SK-N-SH treated with all-trans-retinoic acid at 6 μM for 48 hours (cell line): ENCODE results near the gene CALU.

Source experiments
- ATAC-seq: fragments of 200-7000 bp; cut with Tn5 transposase; 3 replicates; pipeline ENCODE4 v1.9.1; 2020; ENCODE audit warnings: mild to moderate bottlenecking, moderate library complexity
- ARNTL ChIP-seq: fragments of 450-650 bp; formaldehyde crosslinking; IDR thresholded peaks from 2 replicates; pipeline ENCODE4 v1.5.0; 2020; ENCODE audit warnings: low read depth, mild to moderate bottlenecking, moderate library complexity, borderline replicate concordance
- BACH2 ChIP-seq: fragments of 250-450 bp; sonication (Bioruptor Pico); IDR thresholded peaks from 2 replicates; pipeline ENCODE4 v1.9.0; 2021; ENCODE audit warnings: mild to moderate bottlenecking, borderline replicate concordance
- CSDC2 ChIP-seq: fragments of 250-450 bp; sonication (Bioruptor Pico); IDR thresholded peaks from 2 replicates; pipeline ENCODE4 v1.5.0; 2020; ENCODE audit warnings: mild to moderate bottlenecking, moderate library complexity
- CSRNP3 ChIP-seq: fragments of 250-450 bp; sonication (Bioruptor Pico); IDR thresholded peaks from 2 replicates; pipeline ENCODE4 v1.5.1; 2021; ENCODE audit warnings: mild to moderate bottlenecking, moderate library complexity
- ESRRG ChIP-seq: fragments of 250-450 bp; sonication (Bioruptor Pico); IDR thresholded peaks from 2 replicates; pipeline ENCODE4 v1.6.1; 2021; ENCODE audit warnings: mild to moderate bottlenecking
- GLIS3 ChIP-seq: fragments of 250-450 bp; sonication (Bioruptor Pico); IDR thresholded peaks from 2 replicates; pipeline ENCODE4 v1.5.0; 2020; ENCODE audit warnings: mild to moderate bottlenecking, moderate library complexity
- ISL1 ChIP-seq: fragments of 250-450 bp; sonication (Bioruptor Pico); IDR thresholded peaks from 2 replicates; pipeline ENCODE4 v2.1.2; 2022; ENCODE audit warnings: mild to moderate bottlenecking, moderate library complexity
- OSR1 ChIP-seq: fragments of 250-450 bp; sonication (Bioruptor Pico); IDR thresholded peaks from 2 replicates; pipeline ENCODE4 v1.8.0; 2022; ENCODE audit warnings: moderate library complexity, mild to moderate bottlenecking, inconsistent platforms
- POU6F1 ChIP-seq: fragments of 250-450 bp; sonication (Bioruptor Pico); IDR thresholded peaks from 2 replicates; pipeline ENCODE4 v1.8.0; 2021; ENCODE audit warnings: low read depth, mild to moderate bottlenecking, moderate library complexity, borderline replicate concordance
- PPARA ChIP-seq: fragments of 250-450 bp; sonication (Bioruptor Pico); IDR thresholded peaks from 2 replicates; pipeline ENCODE4 v1.5.0; 2020; ENCODE audit warnings: mild to moderate bottlenecking, borderline replicate concordance
- RARB ChIP-seq: fragments of 250-450 bp; sonication (Bioruptor Pico); IDR thresholded peaks from 2 replicates; pipeline ENCODE4 v1.8.0; 2021; ENCODE audit warnings: mild to moderate bottlenecking, moderate library complexity
- SNAI2 ChIP-seq: fragments of 250-450 bp; sonication (Bioruptor Pico); IDR thresholded peaks from 2 replicates; pipeline ENCODE4 v1.5.0; 2020; ENCODE audit warnings: mild to moderate bottlenecking, moderate library complexity
- TCF4 ChIP-seq: fragments of 250-450 bp; sonication (Bioruptor Pico); IDR thresholded peaks from 2 replicates; pipeline ENCODE4 v1.8.0; 2021; ENCODE audit warnings: mild to moderate bottlenecking, moderate library complexity, borderline replicate concordance
- TOX ChIP-seq: fragments of 250-450 bp; sonication (Bioruptor Pico); IDR thresholded peaks from 2 replicates; pipeline ENCODE4 v1.8.0; 2021; ENCODE audit warnings: mild to moderate bottlenecking, moderate library complexity, borderline replicate concordance
- ZC3H10 ChIP-seq: fragments of 250-450 bp; sonication (Bioruptor Pico); IDR thresholded peaks from 2 replicates; pipeline ENCODE4 v1.5.1; 2021; ENCODE audit warnings: mild to moderate bottlenecking, moderate library complexity
- ZFP3 ChIP-seq: fragments of 250-450 bp; sonication (Bioruptor Pico); IDR thresholded peaks from 2 replicates; pipeline ENCODE4 v1.5.0; 2020; ENCODE audit warnings: mild to moderate bottlenecking, moderate library complexity
- ZFP30 ChIP-seq: fragments of 450-650 bp; formaldehyde crosslinking; IDR thresholded peaks from 2 replicates; pipeline ENCODE4 v1.5.0; 2022; ENCODE audit warnings: mild to moderate bottlenecking, moderate library complexity
- ZNF565 ChIP-seq: fragments of 450-650 bp; formaldehyde crosslinking; conservative IDR thresholded peaks from 2 replicates; pipeline ENCODE4 v1.5.0; 2020; ENCODE audit warnings: low read depth, mild to moderate bottlenecking, moderate library complexity
- ZNF70 ChIP-seq: fragments of 450-650 bp; formaldehyde crosslinking; IDR thresholded peaks from 2 replicates; pipeline ENCODE4 v1.5.0; 2020; ENCODE audit warnings: mild to moderate bottlenecking, moderate library complexity

The CALU gene

GRCh38 chr7:128739048-128739962 is at the start of gene CALU:
TSS of gene CALU (plus strand) at chr7:128739359. CDS start at chr7:128748584, 9,225 bp downstream.
- TF ChIP-seq POU6F1 (CRISPR knock-in tag) (no peak), ZNF70 (CRISPR knock-in tag) (0 out of 2 replicates have a peak, but pooled peaks have one; percentile 17), ISL1 (no peak)
- ATAC-seq: peak; percentile 97

GRCh38 chr7:128691227-128691626 is 47.9 kb upstream of the CALU start:
- no peak for TF ChIP-seq BACH2 (CRISPR knock-in tag)
- TF ChIP-seq TCF4: no peak
- no peak for TF ChIP-seq POU6F1 (CRISPR knock-in tag)
- TF ChIP-seq PPARA (CRISPR knock-in tag): no peak
- no peak for TF ChIP-seq RARB (CRISPR knock-in tag)
- no peak for TF ChIP-seq SNAI2 (CRISPR knock-in tag)
- TF ChIP-seq OSR1 (CRISPR knock-in tag): no peak
- no peak for TF ChIP-seq ZNF565
- no peak for ATAC-seq

- no peak for ATAC-seq
- TF ChIP-seq ZC3H10 (CRISPR knock-in tag) (no peak), OSR1 (CRISPR knock-in tag) (no peak), GLIS3 (CRISPR knock-in tag) (no peak), ARNTL (no peak), ZNF565 (no peak), ZFP30 (no peak), TCF4 (no peak), CSRNP3 (CRISPR knock-in tag) (no peak), ZNF70 (CRISPR knock-in tag) (no peak), CSDC2 (CRISPR knock-in tag) (no peak), RARB (CRISPR knock-in tag) (no peak), POU6F1 (CRISPR knock-in tag) (no peak), ESRRG (CRISPR knock-in tag) (no peak), BACH2 (CRISPR knock-in tag) (no peak)
These were observed 46.4 kb upstream of the CALU start for GRCh38 chr7:128692623-128693270.

- no peak for TF ChIP-seq SNAI2 (CRISPR knock-in tag)
- ATAC-seq: no peak
These were observed 45.7 kb upstream of the CALU start for GRCh38 chr7:128693373-128694015.

- TF ChIP-seq ZFP3 (CRISPR knock-in tag) (no peak), TOX (CRISPR knock-in tag) (no peak), ZNF565 (no peak), ARNTL (no peak), CSDC2 (CRISPR knock-in tag) (no peak)
- ATAC-seq: no peak
These were observed 44.4 kb upstream of the CALU start for GRCh38 chr7:128694738-128695137.
